Brain microvascular endothelial cell (primary cell): ENCODE results near the gene MAP3K10.

Experiments
- DNase-seq: peaks from one replicate; pipeline ENCODE4 v3.0.0-alpha.2; 2020
- H3K27ac ChIP-seq: fragments of 250-450 bp; sonication (Bioruptor Pico); 2 replicates; pipeline ENCODE4 v1.5.1; 2020; ENCODE audit warnings: mild to moderate bottlenecking, moderate library complexity
- H3K27me3 ChIP-seq: fragments of 250-450 bp; sonication (Bioruptor Pico); replicated peaks from 2 replicates; pipeline ENCODE4 v1.5.1; 2020; ENCODE audit warnings: mild to moderate bottlenecking
- H3K36me3 ChIP-seq: fragments of 250-450 bp; sonication (Bioruptor Pico); replicated peaks from 2 replicates; pipeline ENCODE4 v1.5.1; 2020; ENCODE audit warnings: mild to moderate bottlenecking
- H3K4me3 ChIP-seq: 2 replicates; pipeline ENCODE4 v1.5.1; 2011; ENCODE audit warnings: low read depth, mild to moderate bottlenecking, control low read depth, low read length, moderate library complexity
- CTCF ChIP-seq: IDR thresholded peaks from 2 replicates; pipeline ENCODE4 v1.5.1; 2011; ENCODE audit warnings: low read depth, mild to moderate bottlenecking, moderate library complexity, low read length, control low read depth, inconsistent platforms; ENCODE audit errors: missing control alignments
- in situ Hi-C: cut with HindIII; loops from 2 replicates; pipeline ENCODE4 v1.10.0; 2017; ENCODE audit warnings: low sequenced_read_pairs, low pct_ligation_motif_present

MAP3K10 gene

GRCh38 chr19:40178756-40179155, 12.5 kb upstream of the MAP3K10 start:
- Histone ChIP-seq H3K4me3 (no peak overlapping the region), H3K27ac (no peak overlapping the region), H3K36me3 (no peaks in the 10 kb centered on the region), H3K27me3 (no peaks in the 10 kb centered on the region)
- in situ Hi-C loops, result no loop called here
- TF ChIP-seq CTCF, result no peak
- no peak for DNase-seq

GRCh38 chr19:40184273-40184672, 7.0 kb upstream of the MAP3K10 start:
- in situ Hi-C loops, result no loop called here
- no peak for DNase-seq
- H3K27me3 ChIP-seq, result no peaks in the 10 kb centered on the region
- no peak overlapping the region for H3K4me3 ChIP-seq
- H3K36me3 ChIP-seq, result no peaks in the 10 kb centered on the region
- H3K27ac ChIP-seq, result no peak overlapping the region
- no peak for TF ChIP-seq CTCF

GRCh38 chr19:40191836-40192646, 815 bp downstream of the MAP3K10 start:
- Histone ChIP-seq H3K4me3 (peak overlapping the region; percentile 82), H3K27ac (no peak overlapping the region), H3K36me3 (no peaks in the 10 kb centered on the region), H3K27me3 (no peaks in the 10 kb centered on the region)
- TF ChIP-seq CTCF, result no peak
- in situ Hi-C loops, result no loop called here
- DNase-seq, result no peak

GRCh38 chr19:40192758-40193586, 1.7 kb downstream of the MAP3K10 start:
- in situ Hi-C loops, result no loop called here
- TF ChIP-seq CTCF, result no peak
- no peak overlapping the region for H3K27ac ChIP-seq

GRCh38 chr19:40193587-40193849, 2.3 kb downstream of the MAP3K10 start:
- Histone ChIP-seq H3K27ac (no peak overlapping the region), H3K4me3 (no peak overlapping the region), H3K27me3 (no peaks in the 10 kb centered on the region), H3K36me3 (no peaks in the 10 kb centered on the region)
- in situ Hi-C loops, result no loop called here
- no peak for DNase-seq
- no peak for TF ChIP-seq CTCF

More at GRCh38 chr19:40192758-40193586, 1.7 kb downstream of the MAP3K10 start:
- Histone ChIP-seq H3K36me3 (no peaks in the 10 kb centered on the region), H3K4me3 (no peak overlapping the region), H3K27me3 (no peaks in the 10 kb centered on the region)
- no peak for DNase-seq
